Posterior cingulate gyrus (tissue), 11 donors: ENCODE measurements around the gene CDCP2.
"Not testable (repeated sequence)": the region's sequence is repeated elsewhere in the genome, so short reads cannot be mapped to it uniquely, and the experiment has no call there.

Experiments
- DNase-seq, 10 donors: peaks; one replicate each; pipeline versions ENCODE4 v3.0.0 to v3.0.0-alpha.2; 2020 to 2021; ENCODE audit warnings: mixed read lengths in 3 of 10
- intact Hi-C: fragments of 100-400 bp; cut with DNase I; formaldehyde crosslinking; loops from one replicate; pipeline ENCODE4 v1.15.1; 2023

CDCP2 gene

DNA sequence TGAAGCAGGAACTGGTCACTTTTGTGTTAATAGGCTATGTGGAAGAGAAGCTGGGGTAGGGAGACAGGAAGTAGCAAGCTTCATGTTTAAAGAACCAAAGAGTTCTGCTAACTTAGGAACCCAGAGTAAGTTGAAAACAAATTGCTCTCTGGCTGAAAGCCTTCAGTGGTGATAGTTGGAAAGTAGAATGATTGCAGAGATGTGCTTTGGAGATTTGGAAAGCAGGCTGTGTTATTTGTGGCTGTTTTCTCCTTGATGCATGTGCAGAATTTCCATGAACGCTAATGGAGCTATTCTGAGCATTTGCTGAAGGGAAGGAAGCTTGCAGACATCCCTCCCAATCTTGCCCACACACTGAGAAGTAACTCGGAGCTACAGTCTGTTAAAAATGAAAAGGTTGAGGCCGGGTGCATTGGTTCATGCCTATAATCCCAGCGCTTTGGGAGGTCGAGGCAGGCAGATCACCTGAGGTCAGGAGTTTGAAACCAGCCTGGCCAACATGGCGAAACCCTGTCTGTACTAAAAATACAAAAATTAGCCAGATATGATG is 53.7 kb downstream of the CDCP2 start:
- intact Hi-C loops: no loop called here
- DNase-seq: no peak

DNA sequence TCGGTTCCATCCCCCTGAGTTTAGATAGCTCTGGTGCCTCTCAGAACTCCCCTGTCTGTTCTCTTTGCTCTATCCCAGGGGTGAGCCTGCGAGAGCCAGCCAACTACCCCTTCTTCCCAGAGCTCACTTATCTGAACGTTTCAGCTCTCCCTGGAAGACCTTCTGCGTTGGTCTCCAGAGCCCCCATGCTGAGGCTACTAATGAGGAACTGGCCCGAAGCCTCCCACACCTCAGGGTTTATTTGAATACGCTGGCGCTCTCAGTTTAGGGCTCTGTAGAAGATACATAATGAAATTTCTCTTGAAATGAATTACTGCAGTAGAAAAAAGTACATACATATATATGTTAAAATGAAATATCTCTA is 55.9 kb downstream of the CDCP2 start:
- DNase-seq: no peak
- intact Hi-C loops: no loop called here

DNA sequence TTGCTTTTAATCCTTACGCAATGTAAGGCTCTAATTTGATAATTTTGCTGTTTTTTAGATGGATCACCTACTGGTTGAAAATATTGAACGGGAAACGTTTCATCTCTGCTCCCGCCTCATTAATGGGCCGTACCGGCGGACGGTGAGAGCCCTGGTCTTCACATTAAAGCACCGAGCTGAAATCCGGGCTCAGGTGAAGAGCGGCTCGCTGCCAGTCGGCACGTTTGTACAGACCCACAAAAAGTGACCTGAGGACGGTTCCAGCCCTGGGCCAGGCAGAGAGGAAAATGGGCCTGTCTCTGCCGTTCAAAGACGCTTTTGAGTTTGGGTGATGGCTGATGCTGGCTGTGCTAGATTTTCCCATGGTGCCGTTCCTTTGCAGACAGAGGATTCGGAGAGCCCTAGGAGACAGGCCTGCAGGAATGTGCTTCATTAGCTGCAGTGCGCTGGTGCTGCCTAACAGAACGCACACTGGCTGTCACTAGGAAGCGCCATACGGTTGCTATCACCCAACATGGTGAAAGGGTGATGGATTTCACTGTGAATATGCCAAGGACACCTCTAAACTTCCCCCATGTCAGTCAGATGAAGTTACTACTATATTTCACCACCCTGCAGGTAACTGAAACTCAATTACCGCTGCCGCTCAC is 56.4 kb downstream of the CDCP2 start:
- no peak for DNase-seq
- intact Hi-C loops: no loop called here

DNA sequence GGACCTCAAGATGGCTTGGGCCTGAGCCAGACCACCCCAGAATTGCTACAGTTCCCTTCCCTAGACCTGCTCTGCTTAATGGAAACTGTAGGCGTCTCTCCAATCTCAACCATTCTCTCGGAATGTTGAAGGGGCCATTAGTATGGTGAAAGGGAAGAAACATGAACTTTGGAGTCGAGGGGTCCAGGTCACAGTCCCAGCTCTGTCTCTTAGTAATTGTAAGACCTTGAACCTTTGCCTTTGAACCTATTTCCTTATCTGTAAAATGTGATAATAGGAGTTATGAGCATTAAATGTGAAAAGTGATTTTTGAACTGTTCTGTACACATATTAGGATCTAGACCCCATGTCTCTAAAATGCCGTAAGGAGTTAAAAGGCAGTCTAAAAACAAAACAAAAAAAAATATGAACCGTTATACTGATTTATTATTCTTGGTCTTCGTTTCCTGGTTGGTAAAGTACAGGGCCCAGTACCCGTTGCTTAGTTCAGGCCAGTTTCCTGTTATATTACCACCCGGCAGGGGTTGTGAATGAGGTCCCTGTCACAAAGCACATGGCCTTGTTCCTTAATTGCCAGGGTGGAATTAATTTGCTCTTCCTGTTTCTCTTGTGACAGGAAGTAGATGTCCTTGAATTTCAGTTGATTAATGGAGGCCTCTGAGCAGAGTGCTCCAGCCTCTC is 57.1 kb downstream of the CDCP2 start:
- intact Hi-C loops: no loop called here
- DNase-seq: no peak

DNA sequence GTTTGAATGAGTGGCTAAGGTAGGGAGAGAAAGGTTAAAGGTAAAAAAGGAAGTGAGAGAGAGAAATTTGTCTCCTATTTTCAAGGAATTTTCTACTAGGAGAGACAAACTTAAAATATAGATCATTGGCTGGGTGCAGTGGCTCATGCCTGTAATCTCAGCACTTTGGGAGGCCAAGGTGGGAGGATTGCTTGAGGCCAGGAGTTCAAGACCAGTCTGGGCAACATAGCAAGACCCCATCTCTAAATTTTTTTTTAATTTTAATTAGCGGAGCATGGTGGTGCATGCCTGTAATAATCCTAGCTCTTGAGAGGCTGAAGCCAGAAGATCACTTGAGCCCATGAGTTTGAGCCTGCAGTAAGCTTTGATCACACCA is 58.1 kb downstream of the CDCP2 start:
- DNase-seq, intact Hi-C loops: not testable (repeated sequence)

DNA sequence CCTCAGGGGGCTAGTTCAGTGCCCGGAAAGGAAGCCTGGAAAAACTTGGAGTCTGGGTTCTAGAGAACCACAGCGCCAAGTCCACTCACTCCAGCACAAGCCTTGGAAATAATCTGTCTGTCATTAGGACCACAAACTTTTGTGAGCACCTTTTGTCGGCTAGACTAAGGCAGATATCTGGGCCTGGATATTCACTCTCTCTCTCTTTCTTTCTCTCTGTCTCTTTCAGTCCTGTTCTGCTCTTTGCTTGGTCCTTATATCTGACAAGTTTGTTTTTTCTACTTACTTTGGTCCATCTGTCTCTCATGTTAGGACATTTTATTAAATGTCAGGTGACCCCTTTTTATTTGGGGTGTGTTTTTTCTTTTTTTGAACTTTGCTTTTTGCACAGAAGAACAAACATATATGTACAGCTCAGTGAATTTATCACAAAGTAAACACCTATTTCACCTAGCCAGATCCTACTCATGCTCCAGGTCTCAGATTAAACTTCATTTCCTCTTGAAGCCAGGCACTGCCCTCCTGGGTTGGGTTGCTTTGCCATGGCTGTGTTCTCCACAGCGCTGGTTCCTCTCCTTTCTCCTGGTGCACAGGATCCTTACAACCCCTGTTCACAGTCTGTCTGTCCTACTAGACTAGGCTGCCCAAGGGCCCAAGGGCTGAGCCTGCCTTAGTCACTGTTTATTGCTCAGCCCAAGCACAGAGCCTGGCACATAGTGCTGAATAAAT is 58.6 kb downstream of the CDCP2 start:
- DNase-seq: no peak
- intact Hi-C loops: no loop called here

DNA sequence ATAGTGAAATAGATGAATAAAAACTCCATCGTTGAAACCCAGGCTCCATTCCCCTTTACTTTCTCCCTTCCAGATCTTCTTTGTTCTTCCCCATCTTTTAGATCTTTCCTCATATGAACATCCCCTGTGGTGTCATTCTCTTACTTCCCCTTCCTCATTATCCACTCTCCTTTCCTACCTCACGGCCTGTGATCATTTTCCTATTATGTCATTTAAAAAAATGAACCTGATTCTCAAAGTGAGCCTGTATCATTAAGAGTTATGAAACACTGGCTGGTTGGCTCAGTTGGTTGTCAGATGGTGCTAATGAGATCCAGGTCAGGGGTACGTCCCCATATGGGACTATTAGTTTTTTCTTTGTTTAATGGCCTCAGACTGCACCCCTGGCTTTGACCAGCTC is 61.1 kb downstream of the CDCP2 start:
- DNase-seq: no peak
- intact Hi-C loops: no loop called here

DNA sequence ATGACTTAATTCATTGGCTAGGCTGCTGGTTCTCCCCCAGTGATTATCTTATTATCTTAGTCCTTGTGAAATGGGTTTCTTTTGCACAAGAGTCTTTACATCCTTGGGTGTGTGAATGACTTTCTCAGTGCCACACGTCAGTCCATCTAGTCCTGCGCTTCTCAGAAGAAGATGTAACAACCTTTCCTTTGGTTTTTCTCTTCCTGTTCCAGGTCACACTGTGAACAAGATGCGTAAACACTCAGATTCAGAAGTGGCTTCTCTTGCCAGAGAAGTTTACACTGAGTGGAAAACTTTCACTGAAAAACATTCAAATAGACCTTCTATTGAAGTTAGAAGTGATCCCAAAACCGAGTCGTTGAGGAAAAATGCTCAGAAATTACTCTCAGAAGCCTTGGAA is 64.4 kb downstream of the CDCP2 start:
- no peak for DNase-seq
- intact Hi-C loops: no loop called here

DNA sequence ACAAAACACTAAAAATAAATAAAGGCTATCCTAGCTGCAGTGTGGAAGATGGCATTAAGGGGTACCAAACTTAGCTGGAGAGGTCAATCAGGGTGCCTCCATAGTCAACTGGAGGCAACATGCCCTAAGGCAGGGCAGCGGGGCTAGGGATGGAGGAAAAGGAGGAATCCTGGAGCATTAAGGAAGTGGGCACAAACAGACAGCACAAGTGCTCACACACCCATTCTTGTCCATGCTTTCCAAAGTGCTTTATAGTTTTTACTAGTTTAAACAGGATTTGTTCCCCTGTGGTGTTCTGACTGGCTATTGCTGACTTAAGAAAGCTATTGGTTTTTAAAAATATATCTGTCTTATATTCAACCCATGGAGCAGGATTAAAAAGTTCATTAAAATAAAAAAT is 66.0 kb downstream of the CDCP2 start:
- intact Hi-C loops: no loop called here
- DNase-seq: no peak

DNA sequence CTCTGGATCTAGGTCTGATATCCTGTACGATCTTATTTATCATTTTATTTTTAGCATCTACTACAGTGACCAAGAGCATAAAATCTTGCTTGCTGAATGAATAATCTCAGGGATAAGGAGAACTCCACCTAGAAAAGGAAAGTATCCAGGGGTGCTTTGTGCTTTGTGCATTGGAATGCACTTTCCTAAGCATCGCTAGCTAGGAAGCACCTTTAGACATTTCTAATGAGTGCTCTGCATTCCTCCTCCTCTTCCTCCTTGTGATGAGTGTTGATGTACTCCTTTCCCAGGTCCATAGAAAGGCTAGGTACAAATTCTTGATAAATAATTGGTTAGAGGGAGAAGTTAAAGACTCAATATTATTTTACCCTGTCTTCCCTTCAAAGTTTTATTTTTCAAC is 68.0 kb downstream of the CDCP2 start:
- intact Hi-C loops: no loop called here

More for the DNA sequence above, 68.0 kb downstream of the CDCP2 start:
- DNase-seq: no peak
